ENCODE results near the gene TSPAN18.

GRCh38 chr11:44749189-44749588, 22.4 kb downstream of the TSPAN18 start:
- TF ChIP-seq CTCF (IDR thresholded peaks at IDR 0.05), result no peak
- no peak for TF ChIP-seq POLR2A (IDR thresholded peaks at IDR 0.05)
- TF ChIP-seq EP300 (IDR thresholded peaks at IDR 0.05), result no peak
